ENCODE data around the gene STYX.

DNA sequence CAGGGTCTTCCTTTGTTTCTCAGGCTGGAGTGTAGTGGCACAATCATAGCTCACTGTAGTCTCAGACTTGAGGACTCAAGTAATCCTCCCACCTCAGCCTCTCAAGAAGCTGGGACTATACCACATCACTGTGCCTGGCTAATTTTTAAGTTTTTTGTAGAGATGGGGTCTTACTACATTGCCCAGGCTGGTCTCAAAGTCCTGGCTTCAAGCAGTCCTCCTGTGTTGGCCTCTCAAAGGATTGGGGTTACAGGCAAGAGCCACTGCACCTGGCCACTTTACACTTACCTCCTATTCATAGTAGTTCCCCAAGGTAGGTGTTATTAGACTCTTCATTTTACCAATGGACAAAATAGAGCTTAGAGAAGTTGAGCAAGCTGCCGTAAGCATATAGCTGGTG lies 29.2 kb downstream of the STYX start:
- TF ChIP-seq CTCF (IDR thresholded peaks at IDR 0.05) = no peak
- no peak for TF ChIP-seq POLR2AphosphoS5 (IDR thresholded peaks at IDR 0.05; ENCODE audit: low read depth, low read length)

Measured in Panc1 (cell line).